ENCODE results near the gene SVIL.
"Not testable (repeated sequence)": the region's sequence is repeated elsewhere in the genome, so short reads cannot be mapped to it uniquely, and the experiment has no call there.

DNA sequence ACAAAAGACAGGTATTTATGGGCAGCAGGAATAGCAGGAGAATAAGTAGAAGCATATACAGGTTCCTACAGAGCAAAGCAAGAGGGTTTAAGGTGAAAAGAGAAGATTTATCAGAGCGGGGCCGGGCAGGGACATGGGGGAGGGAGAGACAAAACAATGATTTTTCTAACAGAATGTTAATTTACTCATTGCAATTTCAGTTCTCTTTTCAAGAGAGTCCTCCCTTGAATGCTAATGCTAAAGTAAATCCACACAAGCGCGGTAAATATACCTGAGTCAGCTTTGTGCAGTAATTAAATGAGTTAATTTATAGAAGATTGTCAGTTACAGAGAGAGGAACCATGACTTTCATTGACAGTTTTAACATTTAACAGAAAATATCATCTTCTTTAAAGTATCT, 127.0 kb downstream of the SVIL start:
- TF ChIP-seq POLR2A, POLR2AphosphoS5 (IDR thresholded peaks at IDR 0.05): not testable (repeated sequence)
- TF ChIP-seq, protein P1, sequence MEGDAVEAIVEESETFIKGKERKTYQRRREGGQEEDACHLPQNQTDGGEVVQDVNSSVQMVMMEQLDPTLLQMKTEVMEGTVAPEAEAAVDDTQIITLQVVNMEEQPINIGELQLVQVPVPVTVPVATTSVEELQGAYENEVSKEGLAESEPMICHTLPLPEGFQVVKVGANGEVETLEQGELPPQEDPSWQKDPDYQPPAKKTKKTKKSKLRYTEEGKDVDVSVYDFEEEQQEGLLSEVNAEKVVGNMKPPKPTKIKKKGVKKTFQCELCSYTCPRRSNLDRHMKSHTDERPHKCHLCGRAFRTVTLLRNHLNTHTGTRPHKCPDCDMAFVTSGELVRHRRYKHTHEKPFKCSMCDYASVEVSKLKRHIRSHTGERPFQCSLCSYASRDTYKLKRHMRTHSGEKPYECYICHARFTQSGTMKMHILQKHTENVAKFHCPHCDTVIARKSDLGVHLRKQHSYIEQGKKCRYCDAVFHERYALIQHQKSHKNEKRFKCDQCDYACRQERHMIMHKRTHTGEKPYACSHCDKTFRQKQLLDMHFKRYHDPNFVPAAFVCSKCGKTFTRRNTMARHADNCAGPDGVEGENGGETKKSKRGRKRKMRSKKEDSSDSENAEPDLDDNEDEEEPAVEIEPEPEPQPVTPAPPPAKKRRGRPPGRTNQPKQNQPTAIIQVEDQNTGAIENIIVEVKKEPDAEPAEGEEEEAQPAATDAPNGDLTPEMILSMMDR (IDR thresholded peaks at IDR 0.05), result not testable (repeated sequence)
